Naive thymus-derived CD4-positive, alpha-beta T cell (primary cell): ENCODE results near the gene HOXA10. TPM values are rescaled to one million over a fixed set of nuclear protein-coding genes. Genes with fewer than 3 reads are reported as not detected.

Experiments used
- ATAC-seq: fragments of 150-1000 bp; cut with Tn5 transposase; 2 replicates; pipeline ENCODE4 v1.10.0; 2021; ENCODE audit warnings: mild to moderate bottlenecking, moderate library complexity
- CTCF ChIA-PET: fragments of 350-600 bp; sonication (Branson Sonifier 250); formaldehyde crosslinking; loops from one replicate; lab custom pipeline; 2021; ENCODE audit warnings: antibody characterized with exemption; lab: Charles Lee
- POLR2A ChIA-PET: fragments of 350-600 bp; sonication (Branson Sonifier 250); formaldehyde crosslinking; loops from one replicate; lab custom pipeline; 2021; ENCODE audit warnings: antibody characterized with exemption, inconsistent platforms; lab: Charles Lee
- DNase-seq, 9 donors: peaks; one replicate each; pipeline versions ENCODE4 v3.0.0 to v3.0.0-alpha.2; 2020 to 2022; ENCODE audit warnings: mixed read lengths in 1 of 9
- H3K27ac ChIP-seq: one replicate; pipeline ENCODE4 v1.7.0; 2013; ENCODE audit warnings: mild to moderate bottlenecking, low read depth, low read length, moderate library complexity
- H3K27me3 ChIP-seq, 2 donors: one replicate each; pipeline ENCODE4 v1.7.0; 2013; ENCODE audit warnings: low read length in 2 of 2, mild to moderate bottlenecking in 2 of 2, moderate library complexity in 2 of 2; ENCODE audit not compliant: control insufficient read depth in 2 of 2, insufficient read depth in 2 of 2
- H3K36me3 ChIP-seq, 3 experiments: 1 replicate in 2 of 3; 2 replicates in 1 of 3; pipeline ENCODE4 v1.7.0; 2013; ENCODE audit warnings: low read length in 3 of 3, mild to moderate bottlenecking in 3 of 3, moderate library complexity in 1 of 3; ENCODE audit not compliant: insufficient read depth in 3 of 3, control insufficient read depth in 2 of 3
- H3K4me1 ChIP-seq, 2 donors: one replicate each; pipeline ENCODE4 v1.7.0; 2013; ENCODE audit warnings: low read length in 2 of 2, mild to moderate bottlenecking in 2 of 2, moderate library complexity in 1 of 2; ENCODE audit not compliant: control insufficient read depth in 2 of 2, insufficient read depth in 2 of 2
- H3K4me3 ChIP-seq: 2 replicates; pipeline ENCODE4 v1.7.0; 2013; ENCODE audit warnings: mild to moderate bottlenecking, low read length
- H3K9me3 ChIP-seq, 3 experiments: 1 replicate in 2 of 3; 2 replicates in 1 of 3; pipeline ENCODE4 v1.7.0; 2013; ENCODE audit warnings: low read length in 3 of 3; ENCODE audit not compliant: control insufficient read depth in 2 of 3
- H3K27ac Mint-ChIP-seq, 9 donors: one replicate each; pipeline ENCODE4 v1.8.0; 2020 to 2022; ENCODE audit warnings: mixed read lengths in 9 of 9, mild to moderate bottlenecking in 8 of 9, moderate library complexity in 5 of 9, inconsistent platforms in 2 of 9
- H3K27me3 Mint-ChIP-seq, 5 donors: one replicate each; pipeline ENCODE4 v1.8.0; 2021 to 2022; ENCODE audit warnings: mixed read lengths in 5 of 5, mild to moderate bottlenecking in 1 of 5
- H3K36me3 Mint-ChIP-seq, 5 donors: one replicate each; pipeline ENCODE4 v1.8.0; 2020 to 2022; ENCODE audit warnings: mixed read lengths in 5 of 5, mild to moderate bottlenecking in 3 of 5, inconsistent platforms in 1 of 5
- H3K4me1 Mint-ChIP-seq, 7 donors: one replicate each; pipeline ENCODE4 v1.8.0; 2020 to 2022; ENCODE audit warnings: mixed read lengths in 7 of 7, mild to moderate bottlenecking in 3 of 7, inconsistent platforms in 1 of 7
- H3K4me3 Mint-ChIP-seq, 10 donors: one replicate each; pipeline ENCODE4 v1.8.0; 2020 to 2022; ENCODE audit warnings: mild to moderate bottlenecking in 10 of 10, mixed read lengths in 10 of 10, moderate library complexity in 6 of 10, inconsistent platforms in 2 of 10
- H3K9me3 Mint-ChIP-seq, 11 donors: one replicate each; pipeline ENCODE4 v1.8.0; 2020 to 2022; ENCODE audit warnings: mixed read lengths in 11 of 11, mild to moderate bottlenecking in 4 of 11, inconsistent platforms in 1 of 11, moderate library complexity in 1 of 11
- intact Hi-C, 2 donors: fragments of 100-400 bp; cut with micrococcal nuclease; formaldehyde crosslinking; loops; one replicate each; pipeline ENCODE4 v1.15.1; 2023
- polyA plus RNA-seq, 2 donors: library from polyadenylated mRNA; unstranded; fragments of 300-500 nt; fragmentation: Illumina TruSeq; gene quantifications; one replicate each; pipeline ENCODE4 v1.2.3, GENCODE V29; 2021
- total RNA-seq, 6 experiments: library from RNA in 5 of 6; stranded (reverse) in 5 of 6; gene quantifications; 1 replicate in 5 of 6; 2 replicates in 1 of 6; pipeline ENCODE4 v1.2.3 and lab custom pipeline; 2021 to 2026

Gene HOXA10
- total and polyA plus RNA-seq, 7 experiments from 2014 or later, result 0.66 TPM; not detected in 6

GRCh38 chr7:27167916-27168264 lies 6.2 kb downstream of the HOXA10 start:
- ATAC-seq (no peak), DNase-seq (no peak)
- Mint-ChIP-seq H3K27ac (peak overlapping the region in 8 of 9 donors; percentile 22 to 88 (median 70)), H3K27me3 (peaks cover 73 to 86% (median 77%) of the 10 kb centered on the region in 5 donors), H3K4me1 (peaks cover 24 to 74% (median 35%) of the 10 kb centered on the region in 7 donors), H3K36me3 (peaks cover 0 to 5% (median 5%) of the 10 kb centered on the region in 5 donors), H3K4me3 (peak overlapping the region in 6 of 10 donors; percentile 9 to 75 (median 52)), H3K9me3 (peaks cover 0 to 31% (median 2%) of the 10 kb centered on the region in 11 donors)
- ChIA-PET CTCF (interaction anchor here (1.1 kb wide), 2 partner anchors 14 to 1275 kb away, joined by 3 to 4 read pairs; no protein-coding TSS in a partner anchor), POLR2A (interaction anchor here (1.0 to 1.7 kb wide), 6 partner anchors 11 to 20 kb away, joined by 3 to 7 read pairs (median 4); partner anchors contain the start of gene HOXA11)
- intact Hi-C loops, result loop anchor here (1.0 to 2.0 kb wide), 3 partner anchors 9 to 17 kb away; partner anchors contain the start of gene HOXA11 (in 1 of the 2)
- no peak overlapping the region for H3K27ac ChIP-seq
- peaks cover 19 to 50% of the 10 kb centered on the region in 2 donors for H3K4me1 ChIP-seq
- H3K4me3 ChIP-seq, result peak overlapping the region; percentile 12
- H3K36me3 ChIP-seq, result no peaks in the 10 kb centered on the region
- H3K27me3 ChIP-seq, result peaks cover 43 to 91% of the 10 kb centered on the region in 2 donors
- H3K9me3 ChIP-seq, result no peaks in the 10 kb centered on the region

GRCh38 chr7:27166531-27167505 lies 7.3 kb downstream of the HOXA10 start:
- Histone ChIP-seq H3K4me3 (no peak overlapping the region), H3K27ac (no peak overlapping the region), H3K9me3 (no peaks in the 10 kb centered on the region), H3K4me1 (peaks cover 15 to 40% of the 10 kb centered on the region in 2 donors), H3K27me3 (peaks cover 43 to 82% of the 10 kb centered on the region in 2 donors), H3K36me3 (no peaks in the 10 kb centered on the region)
- ATAC-seq (no peak), DNase-seq (peak in 2 of 9 donors; percentile 14 to 39)
- H3K4me3 Mint-ChIP-seq, result peak overlapping the region in 8 of 10 donors; percentile 9 to 75 (median 56)
- CTCF ChIA-PET, result no interaction called here
- peaks cover 0 to 27% (median 0%) of the 10 kb centered on the region in 11 donors for H3K9me3 Mint-ChIP-seq
- H3K27ac Mint-ChIP-seq, result peak overlapping the region in 8 of 9 donors; percentile 36 to 88 (median 74)
- intact Hi-C loops, result loop anchor here in 1 of 2 donors (2.0 kb wide), 1 partner anchor 18 kb away; the partner anchor contains the start of gene HOXA11
- H3K4me1 Mint-ChIP-seq, result peaks cover 18 to 65% (median 30%) of the 10 kb centered on the region in 7 donors
- POLR2A ChIA-PET, result interaction anchor here (0.8 to 1.7 kb wide), 3 partner anchors 12 to 20 kb away, joined by 3 to 7 read pairs (median 4); no protein-coding TSS in a partner anchor
- H3K27me3 Mint-ChIP-seq, result peaks cover 75 to 87% (median 79%) of the 10 kb centered on the region in 5 donors
- peaks cover 0 to 5% (median 5%) of the 10 kb centered on the region in 5 donors for H3K36me3 Mint-ChIP-seq

- Mint-ChIP-seq H3K4me3 (peak overlapping the region in 9 of 10 donors; percentile 21 to 75 (median 66)), H3K36me3 (peaks cover 0 to 5% (median 5%) of the 10 kb centered on the region in 5 donors), H3K27ac (peak overlapping the region in 8 of 9 donors; percentile 48 to 89 (median 78)), H3K27me3 (peaks cover 68 to 85% (median 72%) of the 10 kb centered on the region in 5 donors), H3K9me3 (peaks cover 0 to 23% (median 0%) of the 10 kb centered on the region in 11 donors), H3K4me1 (peaks cover 14 to 59% (median 26%) of the 10 kb centered on the region in 7 donors)
- ChIA-PET CTCF (no interaction called here), POLR2A (interaction anchor here (0.8 to 1.2 kb wide), 2 partner anchors 13 to 21 kb away, joined by 3 to 4 read pairs; no protein-coding TSS in a partner anchor)
- Histone ChIP-seq H3K4me3 (no peak overlapping the region), H3K9me3 (no peaks in the 10 kb centered on the region), H3K27ac (no peak overlapping the region), H3K36me3 (no peaks in the 10 kb centered on the region), H3K27me3 (peaks cover 37 to 74% of the 10 kb centered on the region in 2 donors), H3K4me1 (peaks cover 12 to 42% of the 10 kb centered on the region in 2 donors)
- peak in 2 of 9 donors; percentile 30 to 42 for DNase-seq
- intact Hi-C loops, result loop anchor here in 1 of 2 donors (2.0 kb wide), 1 partner anchor 19 kb away; the partner anchor contains the start of gene HOXA11
- ATAC-seq, result no peak
These were observed 8.1 kb downstream of the HOXA10 start for GRCh38 chr7:27165996-27166530.

- Mint-ChIP-seq H3K27me3 (peaks cover 61 to 83% (median 65%) of the 10 kb centered on the region in 5 donors), H3K27ac (peak within 1 kb of the TSS; percentile 67 to 89 (median 79)), H3K9me3 (peaks cover 0 to 22% (median 0%) of the 10 kb centered on the region in 11 donors), H3K4me1 (peaks cover 14 to 58% (median 26%) of the 10 kb centered on the region in 7 donors), H3K36me3 (peaks cover 0 to 5% (median 5%) of the 10 kb centered on the region in 5 donors), H3K4me3 (peak within 1 kb of the TSS; percentile 20 to 75 (median 64))
- H3K36me3 ChIP-seq, result no peaks in the 10 kb centered on the region
- H3K9me3 ChIP-seq, result no peaks in the 10 kb centered on the region
- CTCF ChIA-PET, result no interaction called here
- POLR2A ChIA-PET, result interaction anchor here (1.2 kb wide), 1 partner anchor 21 kb away, joined by 4 read pairs; no protein-coding TSS in a partner anchor
- peaks cover 34 to 67% of the 10 kb centered on the region in 2 donors for H3K27me3 ChIP-seq
- H3K4me3 ChIP-seq, result no peak within 1 kb of the TSS
- DNase-seq (peak in 3 of 9 donors; percentile 22 to 37 (median 33)), ATAC-seq (peak; percentile 44)
- no peak within 1 kb of the TSS for H3K27ac ChIP-seq
- intact Hi-C loops, result no loop called here
- peaks cover 14 to 45% of the 10 kb centered on the region in 2 donors for H3K4me1 ChIP-seq
These were observed 8.8 kb downstream of the HOXA10 start, which contains the start of gene HOXA9 for GRCh38 chr7:27165089-27165995. Gene HOXA9 (minus strand): TSS chr7:27165537. CDS start chr7:27165457, 80 bp downstream.

- Mint-ChIP-seq H3K27ac (peak overlapping the region in 8 of 9 donors; percentile 51 to 84 (median 66)), H3K9me3 (peaks cover 0 to 20% (median 0%) of the 10 kb centered on the region in 11 donors)
- intact Hi-C loops, result loop anchor here (5.0 kb wide), 5 partner anchors 33 to 1212 kb away; partner anchors contain the start of genes EVX1 (in 1 of the 2) and SNX10 (in 1 of the 2)
These were observed 9.6 kb downstream of the HOXA10 start for GRCh38 chr7:27164367-27165088.

More at GRCh38 chr7:27164367-27165088, 9.6 kb downstream of the HOXA10 start:
- peaks cover 0 to 5% (median 5%) of the 10 kb centered on the region in 5 donors for H3K36me3 Mint-ChIP-seq
- Histone ChIP-seq H3K4me3 (no peak overlapping the region), H3K27ac (no peak overlapping the region), H3K36me3 (no peaks in the 10 kb centered on the region), H3K4me1 (peaks cover 14 to 51% of the 10 kb centered on the region in 2 donors), H3K27me3 (peaks cover 37 to 68% of the 10 kb centered on the region in 2 donors), H3K9me3 (no peaks in the 10 kb centered on the region)
- H3K4me3 Mint-ChIP-seq, result peak overlapping the region in 8 of 10 donors; percentile 5 to 63 (median 42)
- H3K27me3 Mint-ChIP-seq, result peaks cover 64 to 86% (median 66%) of the 10 kb centered on the region in 5 donors
- no peak for ATAC-seq
- CTCF ChIA-PET, result no interaction called here
- H3K4me1 Mint-ChIP-seq, result peaks cover 20 to 61% (median 30%) of the 10 kb centered on the region in 7 donors
- POLR2A ChIA-PET, result no interaction called here
- DNase-seq, result peak in 1 of 9 donors; percentile 33
